ENCODE results near the gene KLF16. TPM values are rescaled to one million over a fixed set of nuclear protein-coding genes. Genes with fewer than 3 reads are reported as not detected.
A peak's percentile ranks its signal among the peaks of the same experiment; 100 is the strongest.

Gene KLF16
- total and polyA plus RNA-seq, 3 experiments from 2014 or later = 0.92 to 43.1 (median 42.8) TPM

DNA sequence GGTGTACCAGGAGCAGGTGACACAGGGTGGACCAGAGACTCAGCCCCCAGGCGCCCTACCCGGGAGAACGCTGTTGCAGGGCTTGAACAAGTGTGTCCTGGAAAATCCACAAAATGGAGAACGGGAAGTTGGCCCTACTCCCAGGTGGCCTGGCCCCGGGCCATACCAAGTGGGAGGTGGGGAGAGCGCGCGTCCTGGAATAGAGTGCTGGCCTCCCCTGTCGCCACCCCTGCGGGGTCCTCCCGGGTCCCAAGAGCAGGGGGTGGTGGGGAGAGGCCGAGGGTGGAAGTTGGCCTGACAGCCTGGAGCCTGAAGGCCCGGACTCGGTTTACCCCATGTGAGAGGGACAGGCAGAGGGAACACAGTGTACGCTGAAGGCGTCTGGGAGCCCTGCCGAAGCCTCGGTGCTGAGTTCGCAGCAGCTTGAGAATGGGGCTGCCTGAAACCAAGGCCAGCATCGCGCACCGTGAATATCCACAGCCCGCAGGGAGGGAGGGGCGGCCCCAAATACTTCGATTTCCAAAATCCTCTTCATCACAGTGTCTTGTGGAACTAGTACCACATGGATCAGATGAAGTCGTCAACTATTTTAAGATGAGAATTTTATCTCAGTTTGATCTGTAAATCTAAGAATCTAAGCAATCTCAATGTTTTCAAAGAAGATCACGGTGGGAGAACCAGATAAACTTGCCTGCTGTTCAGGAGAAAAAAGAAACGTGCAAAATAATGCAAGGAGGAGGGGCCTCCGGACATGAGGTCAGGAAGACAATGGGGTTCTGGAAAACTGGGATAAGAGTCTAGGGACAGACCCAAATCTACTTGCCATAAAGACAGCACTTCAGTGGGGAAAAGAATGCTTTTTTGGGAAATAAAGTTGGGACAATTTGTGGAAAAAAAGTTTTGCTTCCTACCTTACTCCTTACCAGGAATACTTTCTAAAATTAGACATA is 10.4 kb upstream of the KLF16 start:
- H3K36me3 Mint-ChIP-seq = peaks cover 0 to 49% (median 0%) of the 10 kb centered on the region in 3 donors
- peaks cover 22 to 40% (median 29%) of the 10 kb centered on the region in 3 donors for H3K4me1 Mint-ChIP-seq
- peak overlapping the region in 7 of 8 donors; percentile 87 to 99 (median 98) for H3K27ac Mint-ChIP-seq
- no peaks in the 10 kb centered on the region for H3K9me3 ChIP-seq (ENCODE audit: low read length)
- peaks cover 30% of the 10 kb centered on the region for H3K4me1 ChIP-seq (ENCODE audit: insufficient read depth, low read length)
- no peaks in the 10 kb centered on the region for H3K27me3 ChIP-seq (ENCODE audit: insufficient read depth, low read length, poor library complexity, severe bottlenecking)
- no peaks in the 10 kb centered on the region for H3K9me3 Mint-ChIP-seq
- no peak for DNase-seq
- peak overlapping the region; percentile 86 for H3K27ac ChIP-seq (ENCODE audit: low read depth, low read length)
- ChIA-PET POLR2A (interaction anchor here (0.6 to 1.3 kb wide), 3 partner anchors 11 to 160 kb away, joined by 3 to 11 read pairs (median 5); partner anchors contain the start of gene ABHD17A), CTCF (interaction anchor here (0.7 to 1.8 kb wide), 4 partner anchors 9 to 48 kb away, joined by 3 to 10 read pairs (median 7); partner anchors contain the start of genes ADAT3 and SCAMP4)
- peak overlapping the region; percentile 93 for H3K4me3 ChIP-seq (ENCODE audit: low read length)
- H3K27me3 Mint-ChIP-seq = peaks cover 0 to 5% of the 10 kb centered on the region in 2 donors
- H3K4me3 Mint-ChIP-seq = peak overlapping the region; percentile 93 to 97 (median 96)
- H3K36me3 ChIP-seq (ENCODE audit: insufficient read depth, low read length) = peaks cover 5% of the 10 kb centered on the region

DNA sequence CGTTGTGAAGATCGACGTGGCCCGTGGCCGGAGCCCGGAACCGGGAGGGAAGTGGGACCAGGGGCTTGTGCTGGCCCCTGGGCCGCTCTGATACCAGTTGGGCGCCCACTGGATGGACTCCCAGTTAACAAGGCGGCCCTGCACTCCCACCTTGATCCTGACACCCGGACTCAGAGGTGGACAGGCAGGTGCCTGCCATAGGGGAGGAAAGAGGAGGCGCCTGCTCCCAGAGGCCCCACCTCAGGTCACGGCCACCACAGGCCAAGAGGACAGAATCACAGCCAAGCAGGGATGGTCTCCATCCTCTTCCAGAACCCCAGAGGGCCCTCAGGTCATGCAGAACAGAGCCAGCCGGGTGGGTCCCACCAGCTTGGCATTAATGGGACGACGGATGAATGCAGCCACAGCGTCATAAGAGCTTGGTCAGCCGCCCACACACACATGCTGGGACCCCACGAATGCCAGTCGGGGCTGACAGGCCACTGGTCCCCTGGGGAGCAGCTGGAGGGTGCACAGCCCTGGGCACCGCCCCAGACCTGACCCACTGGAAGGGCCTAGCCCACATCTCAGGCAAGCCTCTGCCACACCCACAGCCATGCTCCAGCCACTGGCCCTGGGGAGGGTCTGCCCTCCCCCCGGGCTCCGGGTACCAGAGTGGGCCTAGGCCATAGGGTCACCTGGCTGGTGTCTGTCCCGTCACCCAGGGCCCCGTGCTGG is 9.6 kb upstream of the KLF16 start:
- H3K4me3 Mint-ChIP-seq = peak overlapping the region in 4 of 7 donors; percentile 18 to 37 (median 29)
- ChIA-PET POLR2A (no interaction called here), CTCF (no interaction called here)
- H3K27ac Mint-ChIP-seq = peak overlapping the region in 3 of 8 donors; percentile 73 to 98 (median 80)
- Histone ChIP-seq H3K27me3 (ENCODE audit: insufficient read depth, low read length, poor library complexity, severe bottlenecking) (no peaks in the 10 kb centered on the region), H3K9me3 (ENCODE audit: low read length) (no peaks in the 10 kb centered on the region), H3K4me3 (ENCODE audit: low read length) (peak overlapping the region; percentile 93), H3K36me3 (ENCODE audit: insufficient read depth, low read length) (peaks cover 5% of the 10 kb centered on the region), H3K4me1 (ENCODE audit: insufficient read depth, low read length) (peaks cover 30% of the 10 kb centered on the region), H3K27ac (ENCODE audit: low read depth, low read length) (peak overlapping the region; percentile 72)
- H3K9me3 Mint-ChIP-seq = no peaks in the 10 kb centered on the region
- H3K36me3 Mint-ChIP-seq = peaks cover 0 to 45% (median 0%) of the 10 kb centered on the region in 3 donors
- H3K27me3 Mint-ChIP-seq = peaks cover 0 to 5% of the 10 kb centered on the region in 2 donors
- no peak for DNase-seq
- H3K4me1 Mint-ChIP-seq = peaks cover 24 to 44% (median 31%) of the 10 kb centered on the region in 3 donors

DNA sequence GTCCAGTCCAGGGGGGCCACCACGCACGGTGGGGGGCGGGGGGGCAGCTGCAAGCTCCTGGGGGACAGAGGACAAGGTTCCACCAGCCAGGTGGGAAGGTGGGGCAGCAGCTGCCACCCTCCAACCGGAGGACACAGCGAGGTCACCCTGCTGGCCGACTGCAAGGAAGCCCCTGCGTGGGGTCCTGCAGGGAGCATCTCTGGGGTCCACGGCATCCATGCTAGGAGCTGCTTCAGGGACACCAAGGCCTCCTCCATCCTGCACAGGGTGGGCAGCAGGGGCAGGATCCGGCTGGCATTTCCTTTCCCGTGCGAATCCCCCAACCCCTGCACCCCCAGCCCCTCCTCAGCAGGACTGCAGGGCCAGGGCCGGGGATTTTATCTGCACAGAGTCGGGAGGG is 8.3 kb upstream of the KLF16 start:
- Histone ChIP-seq H3K4me1 (ENCODE audit: insufficient read depth, low read length) (peaks cover 29% of the 10 kb centered on the region), H3K27ac (ENCODE audit: low read depth, low read length) (no peak overlapping the region), H3K27me3 (ENCODE audit: insufficient read depth, low read length, poor library complexity, severe bottlenecking) (no peaks in the 10 kb centered on the region), H3K9me3 (ENCODE audit: low read length) (no peaks in the 10 kb centered on the region), H3K36me3 (ENCODE audit: insufficient read depth, low read length) (peaks cover 5% of the 10 kb centered on the region), H3K4me3 (ENCODE audit: low read length) (no peak overlapping the region)
- H3K36me3 Mint-ChIP-seq = peaks cover 0 to 43% (median 0%) of the 10 kb centered on the region in 3 donors
- H3K27me3 Mint-ChIP-seq = peaks cover 0 to 5% of the 10 kb centered on the region in 2 donors
- DNase-seq = no peak
- peaks cover 27 to 50% (median 30%) of the 10 kb centered on the region in 3 donors for H3K4me1 Mint-ChIP-seq
- no peaks in the 10 kb centered on the region for H3K9me3 Mint-ChIP-seq
- CTCF ChIA-PET = interaction anchor here (2.0 kb wide), 1 partner anchor 26 kb away, joined by 4 read pairs; no protein-coding TSS in a partner anchor
- POLR2A ChIA-PET = no interaction called here
- H3K27ac Mint-ChIP-seq = no peak overlapping the region
- H3K4me3 Mint-ChIP-seq = no peak overlapping the region

DNA sequence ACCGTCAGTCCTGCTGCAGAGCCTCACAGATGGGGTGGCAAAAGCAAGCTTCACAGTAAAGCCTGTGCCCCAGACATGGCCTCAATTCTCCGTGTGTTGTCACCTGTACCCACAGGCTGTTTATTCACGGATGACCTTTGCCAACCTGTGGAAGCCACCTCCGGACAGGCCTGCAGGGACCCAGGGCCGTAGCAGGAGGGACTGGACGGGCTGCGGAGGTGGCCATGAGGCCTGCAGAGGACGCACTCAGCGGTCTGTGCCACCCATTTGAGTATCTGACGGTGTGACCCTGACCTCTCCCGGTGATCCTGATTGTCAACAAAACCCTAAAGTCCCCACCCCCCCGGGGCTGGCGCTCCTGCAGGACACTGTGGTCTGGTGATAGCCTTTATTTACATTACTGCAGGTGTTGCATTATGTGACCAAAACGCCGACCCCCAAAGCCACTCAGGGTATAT is 7.8 kb upstream of the KLF16 start:
- Mint-ChIP-seq H3K4me1 (peaks cover 24 to 45% (median 26%) of the 10 kb centered on the region in 3 donors), H3K4me3 (no peak overlapping the region), H3K9me3 (no peaks in the 10 kb centered on the region), H3K27me3 (peaks cover 0 to 5% of the 10 kb centered on the region in 2 donors), H3K27ac (no peak overlapping the region), H3K36me3 (peaks cover 0 to 40% (median 0%) of the 10 kb centered on the region in 3 donors)
- peaks cover 25% of the 10 kb centered on the region for H3K4me1 ChIP-seq (ENCODE audit: insufficient read depth, low read length)
- H3K36me3 ChIP-seq (ENCODE audit: insufficient read depth, low read length) = peaks cover 5% of the 10 kb centered on the region
- no peaks in the 10 kb centered on the region for H3K9me3 ChIP-seq (ENCODE audit: low read length)
- H3K27me3 ChIP-seq (ENCODE audit: insufficient read depth, low read length, poor library complexity, severe bottlenecking) = no peaks in the 10 kb centered on the region
- POLR2A ChIA-PET = interaction anchor here (1.0 kb wide), 1 partner anchor 17 kb away, joined by 3 read pairs; no protein-coding TSS in a partner anchor
- no peak overlapping the region for H3K4me3 ChIP-seq (ENCODE audit: low read length)
- no peak overlapping the region for H3K27ac ChIP-seq (ENCODE audit: low read depth, low read length)
- DNase-seq = no peak
- CTCF ChIA-PET = interaction anchor here (2.0 kb wide), 1 partner anchor 26 kb away, joined by 4 read pairs; no protein-coding TSS in a partner anchor

- CTCF ChIA-PET = interaction anchor here (0.7 to 1.4 kb wide), 4 partner anchors 16 to 59 kb away, joined by 3 to 4 read pairs (median 4); partner anchors contain the start of gene ABHD17A
- DNase-seq = no peak
- Histone ChIP-seq H3K4me1 (ENCODE audit: insufficient read depth, low read length) (peaks cover 22% of the 10 kb centered on the region), H3K36me3 (ENCODE audit: insufficient read depth, low read length) (peaks cover 5% of the 10 kb centered on the region), H3K4me3 (ENCODE audit: low read length) (no peak overlapping the region), H3K9me3 (ENCODE audit: low read length) (no peaks in the 10 kb centered on the region), H3K27ac (ENCODE audit: low read depth, low read length) (no peak overlapping the region), H3K27me3 (ENCODE audit: insufficient read depth, low read length, poor library complexity, severe bottlenecking) (no peaks in the 10 kb centered on the region)
- peak overlapping the region in 3 of 8 donors; percentile 8 to 84 (median 83) for H3K27ac Mint-ChIP-seq
- H3K4me3 Mint-ChIP-seq = no peak overlapping the region
- H3K36me3 Mint-ChIP-seq = peaks cover 0 to 22% (median 0%) of the 10 kb centered on the region in 3 donors
- peaks cover 9 to 35% (median 11%) of the 10 kb centered on the region in 3 donors for H3K4me1 Mint-ChIP-seq
- POLR2A ChIA-PET = interaction anchor here (0.7 kb wide), 1 partner anchor 7 kb away, joined by 8 read pairs; no protein-coding TSS in a partner anchor
- H3K27me3 Mint-ChIP-seq = no peaks in the 10 kb centered on the region
- H3K9me3 Mint-ChIP-seq = no peaks in the 10 kb centered on the region
Observed at GRCh38 chr19:1868971-1869370, 5.6 kb upstream of the KLF16 start.

GRCh38 chr19:1867349-1867724 is 4.0 kb upstream of the KLF16 start:
- Mint-ChIP-seq H3K36me3 (peaks cover 0 to 20% (median 0%) of the 10 kb centered on the region in 3 donors), H3K27ac (peak overlapping the region in 4 of 8 donors; percentile 12 to 90 (median 62)), H3K4me1 (peaks cover 5 to 23% (median 11%) of the 10 kb centered on the region in 3 donors), H3K27me3 (peaks cover 0 to 2% of the 10 kb centered on the region in 2 donors), H3K4me3 (peak overlapping the region in 1 of 7 donors; percentile 35), H3K9me3 (no peaks in the 10 kb centered on the region)
- peaks cover 5% of the 10 kb centered on the region for H3K36me3 ChIP-seq (ENCODE audit: insufficient read depth, low read length)
- no peak for DNase-seq
- ChIA-PET POLR2A (no interaction called here), CTCF (no interaction called here)
- H3K4me1 ChIP-seq (ENCODE audit: insufficient read depth, low read length) = peaks cover 6% of the 10 kb centered on the region
- no peaks in the 10 kb centered on the region for H3K9me3 ChIP-seq (ENCODE audit: low read length)
- no peak overlapping the region for H3K27ac ChIP-seq (ENCODE audit: low read depth, low read length)
- no peak overlapping the region for H3K4me3 ChIP-seq (ENCODE audit: low read length)
- no peaks in the 10 kb centered on the region for H3K27me3 ChIP-seq (ENCODE audit: insufficient read depth, low read length, poor library complexity, severe bottlenecking)

DNA sequence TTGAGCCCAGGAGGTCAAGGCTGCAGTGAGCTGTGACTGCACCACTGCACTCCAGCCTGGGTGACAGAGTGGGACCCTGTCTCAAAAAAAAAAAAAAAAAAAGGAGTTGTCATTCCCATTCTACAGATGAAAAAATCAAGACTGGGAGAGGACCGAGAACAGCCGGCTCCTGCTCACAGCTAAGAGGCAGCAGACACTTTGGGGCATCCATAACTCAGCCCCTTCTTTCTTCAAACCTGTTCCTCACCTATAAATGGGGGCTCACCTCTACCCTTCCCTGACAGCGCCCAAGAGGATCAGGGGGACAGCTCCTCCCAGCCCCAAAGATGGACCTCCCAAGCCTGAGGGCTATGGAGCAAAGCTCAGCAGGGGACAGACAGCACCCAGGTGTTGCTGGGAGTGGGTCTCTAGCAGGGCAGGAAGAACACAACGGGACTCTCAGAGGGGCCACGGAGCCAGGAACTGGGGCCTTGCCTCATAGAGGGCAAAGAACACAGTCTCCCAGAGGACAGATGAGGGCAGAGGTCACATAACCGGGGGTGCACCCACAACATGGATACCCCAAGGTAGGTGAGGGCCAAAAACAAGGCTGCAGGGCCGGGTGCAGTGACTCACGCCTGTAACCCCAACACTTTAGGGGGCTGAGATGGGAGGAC is 3.4 kb upstream of the KLF16 start:
- Histone ChIP-seq H3K36me3 (ENCODE audit: insufficient read depth, low read length) (peaks cover 5% of the 10 kb centered on the region), H3K27me3 (ENCODE audit: insufficient read depth, low read length, poor library complexity, severe bottlenecking) (no peaks in the 10 kb centered on the region), H3K27ac (ENCODE audit: low read depth, low read length) (no peak overlapping the region), H3K9me3 (ENCODE audit: low read length) (no peaks in the 10 kb centered on the region), H3K4me1 (ENCODE audit: insufficient read depth, low read length) (peaks cover 9% of the 10 kb centered on the region), H3K4me3 (ENCODE audit: low read length) (no peak overlapping the region)
- DNase-seq = no peak
- no peaks in the 10 kb centered on the region for H3K9me3 Mint-ChIP-seq
- peak overlapping the region in 2 of 7 donors; percentile 18 to 35 for H3K4me3 Mint-ChIP-seq
- ChIA-PET CTCF (interaction anchor here (0.8 to 2.7 kb wide), 3 partner anchors 8 to 30 kb away, joined by 3 to 10 read pairs (median 4); no protein-coding TSS in a partner anchor), POLR2A (no interaction called here)
- peaks cover 0 to 4% of the 10 kb centered on the region in 2 donors for H3K27me3 Mint-ChIP-seq
- H3K4me1 Mint-ChIP-seq = peaks cover 7 to 28% (median 11%) of the 10 kb centered on the region in 3 donors
- peaks cover 0 to 20% (median 0%) of the 10 kb centered on the region in 3 donors for H3K36me3 Mint-ChIP-seq
- peak overlapping the region in 2 of 8 donors; percentile 36 to 55 for H3K27ac Mint-ChIP-seq
